NCI-H510A (cell line): Measurements from ENCODE around the gene PRDX2.
"Not testable (repeated sequence)": the region's sequence is repeated elsewhere in the genome, so short reads cannot be mapped to it uniquely, and the experiment has no call there.

Experiments
- DNase-seq: peaks from one replicate; lab custom pipeline; 2025; lab: John Stamatoyannopoulos, UW

PRDX2 gene

DNA sequence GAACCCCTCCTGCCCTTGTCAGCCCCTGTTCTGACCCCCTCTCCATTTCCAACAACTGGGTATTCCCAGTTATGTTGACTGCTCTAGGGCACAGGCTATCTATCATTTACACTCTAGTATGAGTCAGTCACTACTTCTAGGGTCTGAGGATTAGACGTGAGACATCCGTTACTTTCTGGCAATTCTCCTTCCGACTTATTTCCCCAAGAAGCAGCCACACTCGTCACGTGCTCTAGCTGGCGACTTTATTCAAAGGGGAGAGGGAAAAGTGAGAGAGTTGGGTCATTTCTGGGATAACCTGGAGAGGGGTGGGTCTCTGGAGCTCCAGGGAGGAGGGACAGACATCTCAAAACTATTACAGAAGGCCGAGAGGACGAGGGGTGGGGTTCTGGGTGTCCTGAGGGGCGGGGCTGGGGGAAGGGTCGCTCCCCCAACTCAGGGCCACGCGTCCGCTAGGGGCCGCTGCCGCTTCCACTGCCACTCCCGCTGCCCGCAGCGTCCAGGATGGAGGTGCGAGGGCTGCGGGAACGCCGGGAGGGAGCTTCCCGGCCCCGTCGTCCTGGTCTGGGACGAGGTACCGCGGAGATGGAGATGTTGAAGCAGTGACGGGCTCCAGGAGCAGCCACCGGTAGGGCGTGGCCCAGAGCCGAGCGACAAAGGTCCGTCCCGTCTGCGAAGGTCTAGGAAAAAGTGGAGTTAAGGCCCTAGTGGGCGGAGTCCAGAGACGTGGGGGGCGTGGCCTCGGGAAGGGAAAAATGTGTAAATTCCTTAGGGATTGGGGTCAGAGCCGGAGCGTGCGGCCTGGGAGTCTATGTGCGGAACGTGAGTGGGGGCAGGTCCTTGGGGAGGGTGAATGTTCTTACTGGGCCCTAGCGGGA lies 23.9 kb upstream of the PRDX2 start:
- no peak for DNase-seq

DNA sequence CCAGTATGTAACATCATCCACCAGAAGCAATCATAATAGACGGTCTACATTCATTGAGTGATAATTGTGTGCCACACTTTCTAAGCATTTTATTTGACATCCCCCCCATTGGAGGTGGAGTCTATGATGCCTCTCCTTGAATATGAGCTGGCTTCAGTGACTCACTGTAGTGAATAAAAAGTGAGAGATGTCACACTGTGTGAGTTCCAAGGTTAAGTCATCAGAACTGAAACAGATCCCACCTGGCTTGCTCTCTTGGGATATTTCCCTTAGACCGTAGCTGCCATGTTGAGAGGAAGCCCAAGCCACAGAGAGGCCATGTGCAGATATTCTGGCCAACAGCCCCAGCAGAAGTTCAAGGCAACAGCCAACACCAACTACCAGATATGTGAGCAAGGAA lies 20.2 kb upstream of the PRDX2 start:
- DNase-seq: no peak

DNA sequence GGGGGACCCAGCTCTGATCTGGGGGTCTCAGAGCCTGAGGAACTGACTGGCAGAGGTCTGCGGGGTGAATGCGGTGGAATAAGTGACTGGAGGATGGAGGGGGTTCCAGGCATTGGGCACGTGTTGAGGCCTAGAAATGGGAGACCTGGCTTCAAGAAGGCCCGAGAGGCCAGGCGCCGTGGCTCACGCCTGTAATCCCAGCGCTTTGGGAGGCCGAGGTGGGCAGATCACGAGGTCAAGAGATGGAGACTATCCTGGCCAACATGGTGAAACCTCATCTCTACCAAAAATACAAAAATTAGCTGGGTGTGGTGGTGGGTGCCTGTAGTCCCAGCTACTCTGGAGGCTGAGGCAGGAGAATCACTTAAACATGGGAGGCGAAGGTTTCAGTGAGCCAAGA lies 16.2 kb upstream of the PRDX2 start:
- DNase-seq: not testable (repeated sequence)

DNA sequence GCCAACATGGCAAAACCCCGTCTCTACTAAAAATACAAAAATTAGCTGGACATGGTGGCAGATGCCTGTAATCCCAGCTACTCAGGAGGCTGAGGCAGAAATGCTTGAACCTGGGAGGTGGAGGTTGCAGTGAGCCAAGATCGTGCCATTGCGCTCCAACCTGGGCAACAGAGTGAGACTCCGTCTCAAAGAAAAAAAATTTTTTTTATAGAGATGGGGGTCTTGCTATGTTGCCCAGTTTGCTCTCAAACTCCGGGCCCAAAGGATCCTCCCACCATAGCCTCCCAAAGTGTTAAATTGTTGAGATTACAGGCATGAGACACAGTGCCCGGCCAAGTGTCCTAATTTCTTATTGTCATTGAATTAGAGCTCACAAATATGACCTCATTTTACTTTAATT lies 15.6 kb upstream of the PRDX2 start:
- not testable (repeated sequence) for DNase-seq

DNA sequence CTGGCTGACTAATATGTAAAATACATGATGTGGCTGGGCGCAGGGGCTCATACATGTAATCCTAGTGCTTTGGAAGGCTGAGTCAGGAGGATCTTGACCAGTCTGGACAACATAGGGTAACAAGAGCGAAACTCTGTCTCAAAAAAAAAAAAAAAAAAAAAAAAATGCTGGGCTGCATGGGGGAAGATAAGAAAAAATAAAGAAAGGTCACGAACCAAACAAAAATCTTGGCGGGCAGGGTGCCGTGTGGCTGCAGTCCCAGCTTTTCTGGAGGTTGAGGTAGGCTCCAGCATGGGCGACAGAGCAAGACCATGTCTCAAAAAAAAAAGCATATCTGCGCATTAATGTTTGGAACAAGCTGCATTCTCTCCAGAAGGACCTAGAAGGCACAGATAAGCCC lies 13.5 kb upstream of the PRDX2 start:
- no peak for DNase-seq

DNA sequence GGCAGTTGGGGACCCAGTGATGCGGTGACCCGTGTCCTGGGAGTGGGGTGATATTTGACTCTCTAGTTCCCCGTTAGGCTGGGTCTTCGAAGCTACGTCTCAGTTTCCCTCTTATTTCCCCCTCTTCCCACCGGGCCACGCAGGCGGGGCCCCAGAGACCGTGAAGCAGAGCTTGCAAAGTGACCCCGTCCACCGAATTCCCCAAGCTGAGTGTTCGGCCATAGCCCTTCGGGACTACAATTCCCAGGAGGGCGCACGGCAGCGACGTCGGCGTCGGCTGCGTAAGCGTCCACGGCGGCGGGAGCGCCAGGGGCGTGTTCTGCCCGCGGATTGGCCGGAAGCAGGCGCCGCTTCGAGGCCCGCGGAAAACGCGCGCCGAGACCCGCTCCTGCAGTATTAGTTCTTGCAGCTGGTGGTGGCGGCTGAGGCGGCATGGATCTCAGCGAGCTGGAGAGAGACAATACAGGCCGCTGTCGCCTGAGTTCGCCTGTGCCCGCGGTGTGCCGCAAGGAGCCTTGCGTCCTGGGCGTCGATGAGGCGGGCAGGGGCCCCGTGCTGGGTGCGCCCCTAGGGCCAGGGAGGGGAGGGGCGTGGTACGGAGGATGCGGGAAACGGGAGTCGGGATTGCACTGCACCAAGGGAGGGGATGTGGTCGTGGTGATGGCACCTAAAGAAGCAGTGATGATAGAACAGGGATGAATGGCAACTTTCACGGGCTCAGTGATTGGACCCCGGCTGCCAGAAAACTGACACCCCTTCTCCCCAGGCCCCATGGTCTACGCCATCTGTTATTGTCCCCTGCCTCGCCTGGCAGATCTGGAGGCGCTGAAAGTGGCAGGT lies 4.9 kb upstream of the PRDX2 start, which contains the start of gene RNASEH2A:
Gene RNASEH2A, plus strand, starts transcription at position 343 of the 840 bp plus-strand sequence. Its CDS starts 90 bp downstream, at position 433.
- peak; percentile 87 for DNase-seq

DNA sequence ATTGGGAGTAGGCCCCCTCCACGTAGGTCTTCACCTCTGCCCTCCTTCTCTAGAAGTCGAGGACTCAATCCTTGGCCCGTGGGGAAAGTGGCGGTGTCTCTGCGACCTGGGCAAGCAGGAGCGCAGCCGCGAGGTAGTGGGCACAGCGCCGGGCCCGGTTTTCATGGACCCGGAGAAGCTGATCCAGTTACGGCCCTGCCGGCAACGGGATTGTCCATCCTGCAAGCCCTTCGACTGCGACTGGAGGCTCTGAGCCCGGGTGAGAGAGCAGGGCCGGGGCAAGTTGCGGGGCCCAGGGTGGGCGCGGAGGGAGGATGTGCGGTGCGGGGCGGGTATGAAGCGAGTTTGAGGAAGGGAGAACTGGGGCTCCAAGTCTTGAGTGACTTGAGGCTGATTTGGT lies 2.5 kb upstream of the PRDX2 start:
- DNase-seq: no peak

DNA sequence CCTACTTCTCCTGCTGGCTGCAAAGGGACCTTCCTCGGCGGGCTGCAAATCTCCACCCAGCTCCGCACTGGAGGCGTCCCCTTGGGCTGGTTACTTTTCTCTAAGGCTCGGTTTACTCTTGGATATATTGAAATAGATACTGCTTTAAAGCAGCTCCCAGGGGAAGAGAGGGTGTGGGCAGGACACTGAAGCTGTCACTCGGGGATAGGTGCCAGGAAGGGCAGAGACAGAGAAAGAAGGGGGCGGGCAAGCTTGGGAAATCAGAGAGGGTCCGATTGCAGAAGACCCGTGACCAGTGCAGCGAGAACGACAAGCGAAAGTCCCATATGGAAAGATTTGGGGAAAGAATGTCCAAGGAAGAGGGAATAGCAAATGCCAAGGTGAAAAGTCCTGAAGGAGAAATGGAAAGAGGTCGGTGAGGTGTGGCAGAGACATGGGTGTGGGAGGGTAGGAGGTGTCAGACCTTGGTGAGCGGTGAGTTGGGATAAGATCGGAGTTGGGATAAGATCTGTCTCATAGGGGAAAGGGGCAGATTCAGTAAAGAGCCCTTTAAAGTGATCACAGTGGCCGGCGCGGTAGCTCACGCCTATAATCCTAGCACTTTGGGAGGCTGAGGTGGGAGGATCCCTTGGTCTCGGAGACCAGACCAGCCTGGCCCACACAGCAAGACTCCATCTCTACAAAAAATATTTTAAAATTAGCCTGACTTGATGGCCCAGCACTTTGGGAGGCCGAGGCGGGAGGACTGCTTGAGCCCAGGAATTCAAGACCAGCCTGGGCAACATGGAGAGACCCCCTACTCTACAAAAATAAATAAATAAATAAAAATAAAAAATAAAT lies 887 bp upstream of the PRDX2 start:
- no peak for DNase-seq

DNA sequence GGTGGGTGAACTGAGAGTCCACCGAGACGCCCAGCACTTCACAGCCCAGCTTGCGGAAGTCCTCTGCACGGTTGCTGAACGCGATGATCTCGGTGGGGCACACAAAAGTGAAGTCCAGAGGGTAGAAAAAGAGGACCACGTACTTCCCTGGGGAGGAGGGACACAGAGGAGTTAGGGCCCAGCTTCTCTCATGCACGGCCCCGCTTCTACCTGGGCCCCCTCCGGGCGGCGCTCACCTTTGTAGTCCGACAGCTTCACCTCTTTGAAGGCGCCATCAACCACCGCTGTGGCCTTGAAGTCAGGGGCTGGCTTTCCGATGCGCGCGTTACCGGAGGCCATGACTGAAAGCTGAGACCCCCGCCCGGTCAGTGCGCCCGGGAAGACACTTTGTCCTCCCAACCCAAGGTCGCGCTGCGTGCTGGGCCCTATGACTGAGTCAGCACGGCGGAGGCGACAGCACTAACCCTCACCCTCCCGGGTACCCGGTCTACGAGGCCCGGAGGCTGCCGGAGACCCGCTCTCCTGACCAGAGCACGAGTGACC lies 606 bp downstream of the PRDX2 start:
- no peak for DNase-seq

DNA sequence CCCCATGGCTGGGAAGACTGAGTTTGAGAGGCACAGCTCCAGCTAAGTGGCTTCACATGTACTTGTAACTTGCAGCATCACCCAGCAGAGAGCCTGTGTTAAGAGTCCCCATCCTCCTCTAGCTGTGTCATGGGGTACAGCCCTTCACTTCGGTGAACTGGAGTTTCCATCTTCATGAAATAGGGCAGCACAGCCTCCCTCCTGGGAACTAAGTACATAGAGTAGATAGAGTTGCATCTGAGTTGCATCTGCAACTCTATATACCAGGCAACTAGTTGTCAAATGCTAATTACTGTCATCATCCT lies 1.2 kb downstream of the PRDX2 start:
- DNase-seq: no peak

DNA sequence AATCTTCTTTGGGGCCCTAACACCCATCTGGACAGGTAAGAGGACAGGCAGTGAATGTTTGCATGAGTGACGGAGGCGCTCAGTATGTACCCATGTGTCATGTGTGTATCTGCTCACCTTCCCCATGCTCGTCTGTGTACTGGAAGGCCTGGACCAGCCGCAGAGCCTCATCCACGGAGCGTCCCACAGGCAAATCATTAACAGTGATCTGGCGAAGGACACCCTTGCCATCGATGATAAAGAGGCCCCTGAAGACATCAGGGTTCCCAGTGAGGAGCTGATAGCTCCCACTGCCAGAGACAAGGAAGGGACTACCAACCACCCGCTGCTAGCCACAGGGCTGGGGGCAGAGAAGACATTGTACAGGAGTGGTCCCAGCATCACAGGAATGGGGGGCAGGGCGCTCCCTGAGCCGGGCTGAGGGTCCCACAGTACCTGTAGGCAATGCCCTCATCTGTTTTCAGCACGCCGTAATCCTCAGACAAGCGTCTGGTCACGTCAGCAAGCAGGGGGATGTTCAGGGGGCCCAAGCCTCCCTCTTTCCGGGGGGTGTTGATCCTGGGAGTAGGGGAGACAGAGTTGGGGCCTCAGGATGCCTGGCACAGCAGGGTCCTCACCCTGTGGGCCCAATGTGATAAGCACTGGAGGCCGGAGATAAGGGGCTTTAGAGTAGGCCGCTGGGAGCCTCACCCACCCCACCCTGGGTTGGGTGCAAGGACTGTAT lies 1.7 kb downstream of the PRDX2 start:
- no peak for DNase-seq

DNA sequence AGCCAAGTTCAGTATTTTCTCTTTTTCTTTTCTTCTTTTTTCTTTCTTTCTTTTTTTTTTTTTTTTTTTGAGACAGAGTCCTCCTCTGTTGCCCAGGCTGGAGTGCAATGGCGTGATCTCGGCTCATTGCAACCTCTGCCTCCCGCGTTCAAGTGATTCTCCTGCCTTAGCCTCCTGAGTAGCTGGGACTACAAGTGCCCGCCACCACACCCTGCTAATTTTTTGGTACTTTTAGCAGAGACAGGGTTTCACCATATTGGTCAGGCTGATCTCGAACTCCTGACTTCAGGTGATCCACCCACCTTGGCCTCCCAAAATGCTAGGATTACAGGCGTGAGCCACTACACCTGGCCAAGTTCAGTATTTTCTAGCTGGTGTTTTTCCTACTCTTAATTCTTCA lies 4.0 kb downstream of the PRDX2 start:
- not testable (repeated sequence) for DNase-seq

DNA sequence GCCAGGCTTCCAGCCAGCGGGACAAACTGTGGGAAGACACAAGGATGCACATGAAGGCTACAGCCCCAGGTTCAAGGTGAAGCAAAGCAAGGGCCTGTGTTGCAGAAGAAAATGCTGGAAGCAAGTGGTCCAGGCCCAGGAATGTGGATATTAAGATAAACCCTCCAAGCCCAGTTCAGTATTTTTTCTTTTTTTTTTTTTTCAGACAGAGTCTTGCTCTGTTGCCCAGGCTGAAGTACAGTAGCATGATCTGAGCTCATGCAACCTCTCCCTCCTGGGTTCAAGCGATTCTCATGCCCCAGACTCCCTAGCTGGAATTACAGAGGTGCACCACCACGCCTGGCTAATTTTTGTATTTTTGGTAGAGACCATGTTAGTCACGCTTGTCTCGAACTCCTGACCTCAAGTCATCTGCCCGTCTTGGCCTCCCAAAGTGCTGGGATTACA lies 4.4 kb downstream of the PRDX2 start:
- no peak for DNase-seq

DNA sequence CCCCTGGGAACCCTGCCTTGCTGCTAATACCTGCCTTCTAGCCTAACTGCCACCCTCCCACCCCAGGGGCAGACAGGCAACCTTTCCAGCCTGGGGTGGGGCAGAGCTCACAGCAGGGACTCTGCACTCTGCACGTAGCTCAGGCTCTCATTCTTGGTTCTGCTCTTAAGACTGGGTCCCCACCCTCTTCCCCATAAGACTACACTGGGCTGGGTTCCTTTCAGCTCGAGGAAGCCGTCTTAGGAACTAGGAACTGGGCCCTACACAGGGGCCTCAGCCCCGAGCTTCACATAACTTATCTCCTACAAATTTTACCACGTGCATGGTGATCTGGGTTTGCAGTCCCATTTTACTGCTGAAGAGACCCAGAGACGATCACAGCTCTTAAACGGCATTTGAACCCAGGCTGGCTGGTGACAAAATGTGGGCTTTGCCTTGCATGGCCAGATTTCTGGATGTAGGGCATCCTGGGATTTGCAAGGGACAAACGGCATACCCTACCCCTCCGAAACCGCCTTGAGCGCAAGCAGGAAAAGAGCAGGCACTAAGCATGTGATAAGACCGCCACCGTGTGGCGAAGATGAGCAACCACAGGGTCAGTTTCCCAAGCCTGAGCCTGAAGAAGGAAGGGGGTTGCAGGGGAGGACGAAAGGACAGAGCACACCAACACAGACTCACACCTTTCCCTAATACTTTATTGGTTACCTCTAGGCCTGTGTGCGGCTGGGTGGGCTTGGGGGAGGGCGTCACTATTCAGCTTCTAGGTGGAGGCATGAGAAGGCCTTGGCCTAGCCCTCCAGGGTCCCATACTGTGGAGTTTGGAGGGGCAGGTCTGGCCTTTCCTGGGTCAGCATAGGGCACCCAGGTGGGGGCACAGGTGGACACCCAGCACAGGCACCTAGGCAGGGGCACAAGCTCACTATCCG lies 5.2 kb downstream of the PRDX2 start:
- no peak for DNase-seq

DNA sequence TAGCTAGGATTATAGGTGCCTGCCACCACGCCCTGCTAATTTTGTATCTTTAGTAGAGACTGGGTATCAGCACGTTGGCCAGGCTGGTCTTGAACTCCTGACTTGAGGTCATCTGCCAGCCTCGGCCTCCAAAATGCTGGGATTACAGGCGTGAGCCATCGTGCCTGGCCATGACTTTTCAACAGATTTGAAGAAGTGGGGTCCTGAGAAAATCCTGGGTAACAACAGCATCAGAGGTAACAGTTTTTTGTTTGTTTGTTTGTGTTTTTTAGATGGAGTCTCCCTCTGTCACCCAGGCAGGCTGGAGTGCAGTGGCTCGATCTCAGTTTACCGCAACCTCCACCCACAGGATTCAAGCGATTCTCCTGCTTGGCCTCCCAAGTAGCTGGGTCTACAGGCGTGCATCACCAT lies 6.6 kb downstream of the PRDX2 start:
- DNase-seq: no peak

DNA sequence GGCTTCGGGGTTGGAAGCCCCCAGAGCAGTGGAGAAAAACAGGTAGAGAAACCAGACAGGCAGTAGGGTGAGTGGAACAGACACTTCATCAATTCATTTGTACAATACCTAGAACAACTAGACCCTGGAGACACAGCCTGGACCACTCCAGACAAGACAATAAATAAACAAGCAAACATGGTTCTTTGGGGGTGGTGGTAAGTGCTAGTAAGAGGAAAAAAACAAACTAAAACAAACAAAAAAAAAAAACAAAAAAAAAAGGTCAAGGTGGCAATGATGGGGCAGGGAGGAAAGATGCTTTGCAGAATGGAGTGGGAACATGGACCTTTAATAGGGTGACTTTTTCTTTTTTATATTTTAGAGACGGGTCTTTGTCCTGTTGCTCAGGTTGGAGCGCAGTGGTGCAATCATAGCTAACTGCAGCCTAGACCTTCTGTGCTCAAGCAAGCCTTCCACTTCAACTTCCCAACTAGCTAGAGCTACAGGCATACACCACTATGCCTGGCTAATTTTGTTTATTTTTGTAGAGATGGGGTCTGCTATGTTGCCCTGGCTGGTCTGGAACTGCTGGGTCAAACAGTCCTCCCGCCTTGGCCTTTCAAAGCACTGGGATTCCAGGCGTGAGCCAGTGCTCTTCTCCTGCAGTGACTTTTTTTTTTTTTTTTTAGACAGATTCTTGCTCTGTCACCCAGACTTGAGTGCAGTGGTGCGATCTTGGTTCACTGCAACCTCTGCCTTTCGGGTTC lies 7.2 kb downstream of the PRDX2 start:
- DNase-seq: no peak

DNA sequence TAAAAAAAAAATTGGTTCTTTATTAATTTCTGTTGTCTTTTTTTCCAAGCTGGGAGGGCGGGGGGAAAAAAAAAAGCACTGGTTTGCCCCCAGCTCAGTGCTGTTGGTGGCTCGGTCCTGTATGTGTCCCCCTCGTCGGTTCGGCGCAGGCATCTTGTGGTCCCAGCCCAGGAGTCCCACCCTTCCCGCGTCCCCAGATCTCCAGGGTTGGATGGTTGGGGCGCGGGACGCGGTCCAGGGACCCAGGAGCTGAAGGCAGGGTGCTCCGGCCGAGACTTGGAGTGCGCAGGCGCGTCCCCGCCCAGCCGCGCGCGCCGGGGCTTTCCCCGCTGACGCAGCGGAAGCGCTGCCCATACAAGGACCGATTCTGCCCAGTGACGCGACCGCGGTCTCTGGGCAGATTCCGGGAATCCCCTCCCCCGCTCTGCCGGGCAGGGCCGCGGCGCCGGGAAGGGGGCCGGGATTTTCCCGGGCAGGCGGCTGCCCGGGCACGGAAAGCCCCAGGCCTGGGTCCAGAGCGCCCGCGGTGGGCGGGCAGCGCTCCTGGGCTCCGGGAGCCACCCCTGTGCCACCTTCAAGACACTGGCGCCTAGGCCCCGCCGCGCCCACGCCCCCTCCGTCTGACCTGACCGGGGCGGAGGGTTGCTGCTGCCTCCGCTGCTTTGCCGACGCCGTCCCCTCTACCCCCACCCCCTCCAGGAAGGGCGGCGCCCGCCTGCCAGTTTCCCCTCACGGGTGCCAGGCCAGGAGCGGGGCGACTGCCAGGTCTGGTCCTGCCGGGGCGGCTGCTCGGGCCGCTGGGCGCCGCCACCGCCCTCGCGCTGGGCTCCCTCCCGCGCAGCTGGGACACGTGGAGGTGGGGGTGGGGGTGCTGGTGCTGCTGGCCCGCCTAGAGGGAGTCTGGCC lies 8.1 kb downstream of the PRDX2 start:
- peak; percentile 79 for DNase-seq

DNA sequence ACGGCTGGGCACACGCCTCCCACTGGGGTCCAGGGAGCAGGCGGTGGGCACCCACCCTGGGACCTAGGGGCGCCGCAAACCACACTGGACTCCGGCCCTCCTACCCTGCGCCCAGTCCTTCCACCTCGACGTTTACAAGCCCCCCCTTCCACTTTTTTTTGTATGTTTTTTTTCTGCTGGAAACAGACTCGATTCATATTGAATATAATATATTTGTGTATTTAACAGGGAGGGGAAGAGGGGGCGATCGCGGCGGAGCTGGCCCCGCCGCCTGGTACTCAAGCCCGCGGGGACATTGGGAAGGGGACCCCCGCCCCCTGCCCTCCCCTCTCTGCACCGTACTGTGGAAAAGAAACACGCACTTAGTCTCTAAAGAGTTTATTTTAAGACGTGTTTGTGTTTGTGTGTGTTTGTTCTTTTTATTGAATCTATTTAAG lies 8.7 kb downstream of the PRDX2 start:
- DNase-seq: no peak
